Testis (tissue), 2 donors: ENCODE measurements around the gene KRT77.

ENCODE experiments used
- CTCF ChIP-seq, 3 experiments: fragments of 450-650 bp in 2 of 3; fragments of 200-600 bp in 1 of 3; sonication (generic) in 1 of 3; IDR thresholded peaks; one replicate each; pipeline ENCODE4 v1.5.1; 2016 to 2019; ENCODE audit warnings: antibody characterized with exemption in 3 of 3, mild to moderate bottlenecking in 2 of 3, moderate library complexity in 1 of 3
- POLR2A ChIP-seq: fragments of 450-650 bp; IDR thresholded peaks from one replicate; pipeline ENCODE4 v1.6.1; 2017; ENCODE audit warnings: antibody characterized with exemption, mild to moderate bottlenecking, moderate library complexity

GRCh38 chr12:52708010-52708409, 4.7 kb upstream of the KRT77 start:
- TF ChIP-seq CTCF (IDR thresholded peaks at IDR 0.05) = no peak
- no peak for TF ChIP-seq POLR2A
